ENCODE measurements around the gene ABCA1.
A peak's percentile ranks its signal among the peaks of the same experiment; 100 is the strongest.
"Not testable (repeated sequence)": the region's sequence is repeated elsewhere in the genome, so short reads cannot be mapped to it uniquely, and the experiment has no call there.

ABCA1 gene

DNA sequence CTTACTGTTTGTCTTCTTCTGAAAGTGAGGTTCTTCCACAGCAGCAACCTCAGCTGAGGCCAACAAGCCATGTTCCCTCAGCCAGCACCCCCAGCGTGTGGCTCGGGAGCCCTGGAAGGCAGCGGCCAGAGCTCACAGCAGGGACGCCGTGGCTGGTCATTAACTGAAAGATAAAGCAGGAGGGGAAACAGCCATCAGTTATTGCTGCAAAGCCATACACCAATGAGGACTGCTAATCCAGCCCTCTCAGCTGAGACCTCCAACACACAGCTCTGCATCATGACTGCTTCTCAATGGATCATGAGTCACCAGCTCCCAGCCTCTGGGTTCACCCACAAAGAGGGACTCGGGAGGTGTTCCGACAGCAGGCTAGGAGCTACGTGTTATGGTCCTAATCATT is 24.3 kb downstream of the ABCA1 start:
- H3K4me3 ChIP-seq (ENCODE audit: low read length) = no peak overlapping the region
- DNase-seq (ENCODE audit: low read depth) = no peak
- no peaks in the 10 kb centered on the region for H3K9me3 ChIP-seq (ENCODE audit: control insufficient read depth, low read length)
- peaks cover 82% of the 10 kb centered on the region for H3K4me1 ChIP-seq (ENCODE audit: control insufficient read depth, insufficient read depth, low read length)
- no peaks in the 10 kb centered on the region for H3K27me3 ChIP-seq (replicated peaks; ENCODE audit: control insufficient read depth, insufficient read depth, low read length)
- no peak overlapping the region for H3K9ac ChIP-seq (ENCODE audit: low read length)
- H3K36me3 ChIP-seq (ENCODE audit: control insufficient read depth, insufficient read depth, low read length, severe bottlenecking) = peaks cover 46% of the 10 kb centered on the region

- peaks cover 69% of the 10 kb centered on the region for H3K36me3 ChIP-seq (ENCODE audit: control insufficient read depth, insufficient read depth, low read length, severe bottlenecking)
- no peak overlapping the region for H3K4me3 ChIP-seq (ENCODE audit: low read length)
- H3K4me1 ChIP-seq (ENCODE audit: control insufficient read depth, insufficient read depth, low read length) = peaks cover 61% of the 10 kb centered on the region
- H3K27me3 ChIP-seq (replicated peaks; ENCODE audit: control insufficient read depth, insufficient read depth, low read length) = no peaks in the 10 kb centered on the region
- peak overlapping the region; percentile 11 for H3K9ac ChIP-seq (ENCODE audit: low read length)
- DNase-seq (ENCODE audit: low read depth) = peak; percentile 17
- no peaks in the 10 kb centered on the region for H3K9me3 ChIP-seq (ENCODE audit: control insufficient read depth, low read length)
Measured at GRCh38 chr9:104900871-104901270, 27.1 kb downstream of the ABCA1 start.

GRCh38 chr9:104900324-104900723 is 27.6 kb downstream of the ABCA1 start:
- no peak for DNase-seq (ENCODE audit: low read depth)
- H3K36me3 ChIP-seq (ENCODE audit: control insufficient read depth, insufficient read depth, low read length, severe bottlenecking) = peaks cover 70% of the 10 kb centered on the region
- H3K27me3 ChIP-seq (replicated peaks; ENCODE audit: control insufficient read depth, insufficient read depth, low read length) = no peaks in the 10 kb centered on the region
- no peak overlapping the region for H3K4me3 ChIP-seq (ENCODE audit: low read length)
- no peaks in the 10 kb centered on the region for H3K9me3 ChIP-seq (ENCODE audit: control insufficient read depth, low read length)
- peak overlapping the region; percentile 11 for H3K9ac ChIP-seq (ENCODE audit: low read length)
- H3K4me1 ChIP-seq (ENCODE audit: control insufficient read depth, insufficient read depth, low read length) = peaks cover 61% of the 10 kb centered on the region

GRCh38 chr9:104899759-104900247 is 28.2 kb downstream of the ABCA1 start:
- DNase-seq (ENCODE audit: low read depth) = no peak
- Histone ChIP-seq H3K4me1 (ENCODE audit: control insufficient read depth, insufficient read depth, low read length) (peaks cover 60% of the 10 kb centered on the region), H3K9ac (ENCODE audit: low read length) (no peak overlapping the region), H3K36me3 (ENCODE audit: control insufficient read depth, insufficient read depth, low read length, severe bottlenecking) (peaks cover 70% of the 10 kb centered on the region), H3K4me3 (ENCODE audit: low read length) (no peak overlapping the region), H3K27me3 (replicated peaks; ENCODE audit: control insufficient read depth, insufficient read depth, low read length) (no peaks in the 10 kb centered on the region), H3K9me3 (ENCODE audit: control insufficient read depth, low read length) (no peaks in the 10 kb centered on the region)

- not testable (repeated sequence) for H3K9ac ChIP-seq (ENCODE audit: low read length); H3K27me3 ChIP-seq (replicated peaks; ENCODE audit: control insufficient read depth, insufficient read depth, low read length); H3K4me3 ChIP-seq (ENCODE audit: low read length); H3K9me3 ChIP-seq (ENCODE audit: control insufficient read depth, low read length); DNase-seq (ENCODE audit: low read depth)
- H3K36me3 ChIP-seq (ENCODE audit: control insufficient read depth, insufficient read depth, low read length, severe bottlenecking) = peaks cover 72% of the 10 kb centered on the region
- H3K4me1 ChIP-seq (ENCODE audit: control insufficient read depth, insufficient read depth, low read length) = peaks cover 48% of the 10 kb centered on the region
Measured at GRCh38 chr9:104898376-104898775, 29.6 kb downstream of the ABCA1 start.

DNA sequence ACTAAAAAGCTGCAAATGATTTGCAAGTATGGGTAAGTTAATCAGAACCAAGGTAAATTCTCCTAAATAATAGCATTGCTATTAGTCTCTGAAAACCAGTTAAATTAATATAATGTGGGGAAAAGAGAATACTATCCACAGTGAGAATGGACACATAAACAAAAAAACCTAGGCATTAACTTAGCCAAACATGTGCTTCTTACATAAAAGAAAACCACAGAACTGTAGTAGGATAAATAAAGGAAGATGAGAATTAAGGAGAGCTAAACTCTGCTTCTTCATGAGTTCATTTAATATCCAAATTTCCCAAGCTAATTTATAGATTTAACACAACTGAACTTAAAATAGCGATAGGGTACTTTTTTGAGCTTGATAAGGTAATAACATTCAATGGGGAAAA is 31.8 kb downstream of the ABCA1 start:
- Histone ChIP-seq H3K4me1 (ENCODE audit: control insufficient read depth, insufficient read depth, low read length) (peaks cover 34% of the 10 kb centered on the region), H3K27me3 (replicated peaks; ENCODE audit: control insufficient read depth, insufficient read depth, low read length) (no peaks in the 10 kb centered on the region), H3K4me3 (ENCODE audit: low read length) (no peak overlapping the region), H3K9ac (ENCODE audit: low read length) (no peak overlapping the region), H3K36me3 (ENCODE audit: control insufficient read depth, insufficient read depth, low read length, severe bottlenecking) (peaks cover 50% of the 10 kb centered on the region), H3K9me3 (ENCODE audit: control insufficient read depth, low read length) (no peaks in the 10 kb centered on the region)
- peak; percentile 23 for DNase-seq (ENCODE audit: low read depth)

DNA sequence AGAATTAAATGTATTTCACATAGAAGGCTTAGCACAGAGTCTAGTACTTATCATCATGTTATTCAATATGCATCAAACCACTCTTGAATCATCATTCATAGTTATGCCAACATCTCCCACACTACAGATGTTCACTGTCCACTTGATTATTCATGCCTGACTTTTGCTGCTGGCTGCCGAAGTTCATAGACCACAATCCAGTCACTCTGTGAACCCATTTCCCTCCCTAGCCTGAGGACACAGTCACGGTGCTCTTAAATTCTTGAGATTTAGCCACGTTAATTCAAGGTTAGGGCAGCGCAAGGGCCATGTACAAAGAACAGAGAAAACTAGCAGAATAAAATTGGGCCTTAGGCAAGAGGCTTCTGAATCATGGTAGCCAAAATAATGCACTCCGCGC is 32.4 kb downstream of the ABCA1 start:
- Histone ChIP-seq H3K9me3 (ENCODE audit: control insufficient read depth, low read length) (no peaks in the 10 kb centered on the region), H3K4me3 (ENCODE audit: low read length) (no peak overlapping the region), H3K4me1 (ENCODE audit: control insufficient read depth, insufficient read depth, low read length) (peaks cover 29% of the 10 kb centered on the region), H3K9ac (ENCODE audit: low read length) (no peak overlapping the region), H3K36me3 (ENCODE audit: control insufficient read depth, insufficient read depth, low read length, severe bottlenecking) (peaks cover 44% of the 10 kb centered on the region), H3K27me3 (replicated peaks; ENCODE audit: control insufficient read depth, insufficient read depth, low read length) (no peaks in the 10 kb centered on the region)
- peak; percentile 91 for DNase-seq (ENCODE audit: low read depth)

- Histone ChIP-seq H3K36me3 (ENCODE audit: control insufficient read depth, insufficient read depth, low read length, severe bottlenecking) (peaks cover 48% of the 10 kb centered on the region), H3K4me3 (ENCODE audit: low read length) (no peak overlapping the region), H3K27me3 (replicated peaks; ENCODE audit: control insufficient read depth, insufficient read depth, low read length) (no peaks in the 10 kb centered on the region), H3K9me3 (ENCODE audit: control insufficient read depth, low read length) (no peaks in the 10 kb centered on the region), H3K4me1 (ENCODE audit: control insufficient read depth, insufficient read depth, low read length) (peaks cover 12% of the 10 kb centered on the region), H3K9ac (ENCODE audit: low read length) (no peak overlapping the region)
- DNase-seq (ENCODE audit: low read depth) = no peak
Measured at GRCh38 chr9:104892701-104893100, 35.3 kb downstream of the ABCA1 start.

- Histone ChIP-seq H3K4me3 (ENCODE audit: low read length) (no peak overlapping the region), H3K9me3 (ENCODE audit: control insufficient read depth, low read length) (no peaks in the 10 kb centered on the region), H3K9ac (ENCODE audit: low read length) (no peak overlapping the region), H3K27me3 (replicated peaks; ENCODE audit: control insufficient read depth, insufficient read depth, low read length) (no peaks in the 10 kb centered on the region), H3K36me3 (ENCODE audit: control insufficient read depth, insufficient read depth, low read length, severe bottlenecking) (peaks cover 54% of the 10 kb centered on the region), H3K4me1 (ENCODE audit: control insufficient read depth, insufficient read depth, low read length) (peaks cover 5% of the 10 kb centered on the region)
- DNase-seq (ENCODE audit: low read depth) = no peak
Measured at GRCh38 chr9:104890433-104890770, 37.6 kb downstream of the ABCA1 start.

GRCh38 chr9:104885818-104886709 is 41.9 kb downstream of the ABCA1 start:
- H3K36me3 ChIP-seq (ENCODE audit: control insufficient read depth, insufficient read depth, low read length, severe bottlenecking) = peaks cover 94% of the 10 kb centered on the region
- H3K27me3 ChIP-seq (replicated peaks; ENCODE audit: control insufficient read depth, insufficient read depth, low read length) = no peaks in the 10 kb centered on the region
- no peak overlapping the region for H3K9ac ChIP-seq (ENCODE audit: low read length)
- no peak for DNase-seq (ENCODE audit: low read depth)
- no peaks in the 10 kb centered on the region for H3K9me3 ChIP-seq (ENCODE audit: control insufficient read depth, low read length)
- no peak overlapping the region for H3K4me3 ChIP-seq (ENCODE audit: low read length)
- H3K4me1 ChIP-seq (ENCODE audit: control insufficient read depth, insufficient read depth, low read length) = peaks cover 25% of the 10 kb centered on the region

DNA sequence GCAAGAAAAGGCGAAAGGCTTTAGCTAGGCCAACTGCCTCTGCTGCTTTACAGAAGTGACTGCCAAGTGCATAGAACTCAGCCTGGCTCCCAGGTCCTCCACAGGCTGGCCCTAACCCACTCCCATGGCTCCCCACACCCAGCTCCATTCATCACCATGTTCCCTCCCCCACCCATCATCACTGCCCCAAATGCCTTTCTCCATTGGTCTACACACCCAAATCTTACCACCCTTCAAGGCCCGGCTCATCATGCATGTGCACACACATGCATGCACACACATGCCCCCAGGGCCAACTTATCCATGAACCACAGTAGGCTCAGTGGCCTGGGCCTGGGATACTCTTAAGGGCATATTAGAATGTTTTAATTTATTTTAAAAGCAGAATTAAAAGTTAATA is 44.8 kb downstream of the ABCA1 start:
- Histone ChIP-seq H3K36me3 (ENCODE audit: control insufficient read depth, insufficient read depth, low read length, severe bottlenecking) (peaks cover 94% of the 10 kb centered on the region), H3K9ac (ENCODE audit: low read length) (no peak overlapping the region), H3K4me3 (ENCODE audit: low read length) (no peak overlapping the region), H3K4me1 (ENCODE audit: control insufficient read depth, insufficient read depth, low read length) (peaks cover 50% of the 10 kb centered on the region), H3K9me3 (ENCODE audit: control insufficient read depth, low read length) (no peaks in the 10 kb centered on the region), H3K27me3 (replicated peaks; ENCODE audit: control insufficient read depth, insufficient read depth, low read length) (no peaks in the 10 kb centered on the region)
- no peak for DNase-seq (ENCODE audit: low read depth)
